ENCODE results near the gene AP4E1.

DNA sequence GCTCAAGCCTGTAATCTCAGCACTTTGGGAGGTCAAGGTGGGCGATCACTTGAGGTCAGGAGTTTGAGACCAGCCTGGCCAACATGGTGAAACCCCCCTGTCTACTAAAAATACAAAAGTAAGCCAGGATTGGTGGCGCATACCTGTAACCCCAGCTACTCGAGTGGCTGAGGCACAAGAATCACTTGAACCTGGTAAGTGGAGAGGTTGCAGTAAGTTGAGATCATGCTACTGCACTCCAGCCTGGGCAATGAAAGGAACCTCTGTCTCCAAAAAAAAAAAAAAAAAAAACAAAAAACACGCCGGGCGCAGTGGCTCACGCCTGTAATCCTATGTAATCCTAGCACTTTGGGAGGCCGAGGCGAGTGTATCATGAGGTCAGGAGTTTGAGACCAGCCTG, 18.9 kb upstream of the AP4E1 start:
- no peak for TF ChIP-seq TAF1 (IDR thresholded peaks at IDR 0.05; ENCODE audit: borderline replicate concordance, insufficient read depth, low read length)
- TF ChIP-seq SIN3A (IDR thresholded peaks at IDR 0.05; ENCODE audit: borderline replicate concordance, insufficient read depth, low read length) = no peak
- TF ChIP-seq, protein P1, sequence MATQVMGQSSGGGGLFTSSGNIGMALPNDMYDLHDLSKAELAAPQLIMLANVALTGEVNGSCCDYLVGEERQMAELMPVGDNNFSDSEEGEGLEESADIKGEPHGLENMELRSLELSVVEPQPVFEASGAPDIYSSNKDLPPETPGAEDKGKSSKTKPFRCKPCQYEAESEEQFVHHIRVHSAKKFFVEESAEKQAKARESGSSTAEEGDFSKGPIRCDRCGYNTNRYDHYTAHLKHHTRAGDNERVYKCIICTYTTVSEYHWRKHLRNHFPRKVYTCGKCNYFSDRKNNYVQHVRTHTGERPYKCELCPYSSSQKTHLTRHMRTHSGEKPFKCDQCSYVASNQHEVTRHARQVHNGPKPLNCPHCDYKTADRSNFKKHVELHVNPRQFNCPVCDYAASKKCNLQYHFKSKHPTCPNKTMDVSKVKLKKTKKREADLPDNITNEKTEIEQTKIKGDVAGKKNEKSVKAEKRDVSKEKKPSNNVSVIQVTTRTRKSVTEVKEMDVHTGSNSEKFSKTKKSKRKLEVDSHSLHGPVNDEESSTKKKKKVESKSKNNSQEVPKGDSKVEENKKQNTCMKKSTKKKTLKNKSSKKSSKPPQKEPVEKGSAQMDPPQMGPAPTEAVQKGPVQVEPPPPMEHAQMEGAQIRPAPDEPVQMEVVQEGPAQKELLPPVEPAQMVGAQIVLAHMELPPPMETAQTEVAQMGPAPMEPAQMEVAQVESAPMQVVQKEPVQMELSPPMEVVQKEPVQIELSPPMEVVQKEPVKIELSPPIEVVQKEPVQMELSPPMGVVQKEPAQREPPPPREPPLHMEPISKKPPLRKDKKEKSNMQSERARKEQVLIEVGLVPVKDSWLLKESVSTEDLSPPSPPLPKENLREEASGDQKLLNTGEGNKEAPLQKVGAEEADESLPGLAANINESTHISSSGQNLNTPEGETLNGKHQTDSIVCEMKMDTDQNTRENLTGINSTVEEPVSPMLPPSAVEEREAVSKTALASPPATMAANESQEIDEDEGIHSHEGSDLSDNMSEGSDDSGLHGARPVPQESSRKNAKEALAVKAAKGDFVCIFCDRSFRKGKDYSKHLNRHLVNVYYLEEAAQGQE (IDR thresholded peaks at IDR 0.05; ENCODE audit: insufficient read depth in 1 of 2, low read depth in 2 of 2, low read length in 2 of 2) = no peak
- TF ChIP-seq POLR2AphosphoS5 (IDR thresholded peaks at IDR 0.05; ENCODE audit: low read depth, low read length) = no peak
